ELR (cell line): Measurements from ENCODE around the gene EGFL6.
"Not testable (repeated sequence)": the region's sequence is repeated elsewhere in the genome, so short reads cannot be mapped to it uniquely, and the experiment has no call there.

Source experiments
- DNase-seq: peaks from one replicate; pipeline ENCODE4 v3.0.0-alpha.2; 2015; ENCODE audit warnings: low read depth

The EGFL6 gene

GRCh38 chrX:13597874-13598273, 28.5 kb downstream of the EGFL6 start:
- no peak for DNase-seq

DNA sequence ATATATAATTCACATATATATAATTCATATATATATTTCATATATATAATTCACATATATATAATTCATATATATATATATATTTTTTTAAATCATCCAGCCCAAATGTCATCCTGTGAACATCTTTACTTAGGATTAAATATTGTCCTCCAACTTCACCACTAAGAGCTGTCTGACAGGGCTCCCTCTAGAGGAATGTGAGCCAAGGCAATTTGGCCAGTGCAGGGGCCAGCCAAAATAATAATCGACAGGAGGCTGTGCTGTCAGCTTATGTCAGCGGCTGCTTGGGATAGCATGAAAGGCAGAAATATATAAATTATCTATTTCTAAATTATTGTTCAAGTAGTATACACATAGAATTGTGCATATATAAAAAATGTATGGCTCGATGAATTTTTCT, 29.5 kb downstream of the EGFL6 start:
- peak; percentile 16 for DNase-seq

- DNase-seq = no peak
Measured at GRCh38 chrX:13599491-13599890, 30.1 kb downstream of the EGFL6 start.

DNA sequence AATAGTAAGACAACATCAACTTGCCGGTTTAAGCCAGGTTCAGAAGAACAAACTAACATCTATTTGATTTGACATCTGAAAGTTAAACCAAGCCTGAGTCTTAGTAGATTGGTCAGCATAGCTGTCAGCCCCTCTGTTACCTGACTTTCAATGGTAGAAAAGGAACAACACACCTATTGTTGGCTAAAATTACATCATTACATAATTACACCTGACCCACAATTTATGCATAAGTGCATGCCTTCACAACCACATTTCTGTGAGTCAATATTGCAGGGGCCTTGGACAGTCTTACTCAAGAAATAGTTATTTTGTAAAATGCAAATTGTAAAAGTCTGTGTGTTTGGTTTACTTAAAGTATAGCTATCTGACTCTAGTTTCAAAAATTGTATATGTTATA, 36.2 kb downstream of the EGFL6 start:
- DNase-seq = no peak

DNA sequence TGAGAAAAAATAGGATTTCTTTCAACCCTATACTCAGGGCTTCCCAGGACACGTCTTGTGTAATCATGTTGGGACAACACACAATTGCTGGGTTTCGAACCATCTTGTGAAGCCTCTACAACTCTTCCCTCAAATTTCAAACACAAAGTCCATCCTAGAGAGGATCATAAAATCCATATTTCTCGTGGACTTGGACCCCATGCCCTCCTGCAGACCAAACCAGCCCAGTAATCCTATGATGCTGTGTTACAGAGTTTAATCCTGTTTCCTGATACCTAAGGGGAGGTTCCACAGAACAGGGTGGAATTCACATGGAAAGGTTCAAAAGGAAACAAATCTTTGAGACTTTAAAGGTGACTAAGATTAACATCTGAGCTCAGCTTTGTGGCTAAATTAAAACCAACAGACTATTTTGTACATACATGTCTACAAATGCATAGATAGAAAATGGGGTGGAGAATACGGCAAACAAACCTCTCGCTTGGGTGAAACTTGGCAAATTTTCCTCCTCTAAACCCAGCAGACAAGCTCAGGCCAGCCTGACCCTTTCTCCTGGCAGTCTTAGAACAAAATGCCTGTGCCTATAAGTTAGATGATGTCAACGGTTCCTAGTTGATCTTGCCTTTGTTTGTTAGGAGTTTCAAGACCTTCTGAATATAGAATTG, 38.1 kb downstream of the EGFL6 start:
- no peak for DNase-seq

DNA sequence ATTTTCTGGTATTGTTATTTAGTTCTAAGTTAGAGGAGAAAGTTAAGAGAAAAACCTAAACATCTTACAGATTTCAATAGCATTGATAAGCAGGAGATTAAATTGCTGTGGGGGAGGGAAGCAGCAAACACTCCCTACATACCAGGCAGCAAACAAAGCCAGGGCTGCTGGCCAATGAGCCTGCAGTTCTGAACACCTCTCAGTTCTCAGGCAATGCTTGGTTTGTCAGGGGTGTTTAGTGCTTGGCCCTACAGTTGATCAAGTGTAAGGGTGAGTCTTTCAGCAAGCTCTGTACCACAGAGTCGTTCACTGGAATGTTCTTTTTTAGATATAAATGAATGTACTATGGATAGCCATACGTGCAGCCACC, 38.6 kb downstream of the EGFL6 start:
- DNase-seq = no peak

DNA sequence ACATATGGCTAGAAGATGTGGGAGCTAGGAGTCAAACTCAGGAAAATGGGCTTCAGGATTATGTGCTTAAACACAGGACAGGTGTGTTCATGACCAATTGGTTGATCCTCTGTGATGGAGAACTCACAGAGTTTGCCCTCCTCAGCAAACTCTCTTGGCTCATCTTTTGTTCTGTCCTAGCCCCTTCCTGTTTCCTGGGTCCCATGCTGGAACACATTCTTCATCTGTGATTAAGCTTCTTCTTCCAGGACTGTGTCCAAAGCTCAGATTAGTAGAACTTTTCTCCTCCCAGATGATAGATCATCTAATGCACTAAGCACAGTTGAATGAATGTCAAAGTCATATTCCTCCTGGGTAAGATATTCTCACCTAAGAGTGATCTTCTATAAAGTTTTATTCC, 44.8 kb downstream of the EGFL6 start:
- no peak for DNase-seq

DNA sequence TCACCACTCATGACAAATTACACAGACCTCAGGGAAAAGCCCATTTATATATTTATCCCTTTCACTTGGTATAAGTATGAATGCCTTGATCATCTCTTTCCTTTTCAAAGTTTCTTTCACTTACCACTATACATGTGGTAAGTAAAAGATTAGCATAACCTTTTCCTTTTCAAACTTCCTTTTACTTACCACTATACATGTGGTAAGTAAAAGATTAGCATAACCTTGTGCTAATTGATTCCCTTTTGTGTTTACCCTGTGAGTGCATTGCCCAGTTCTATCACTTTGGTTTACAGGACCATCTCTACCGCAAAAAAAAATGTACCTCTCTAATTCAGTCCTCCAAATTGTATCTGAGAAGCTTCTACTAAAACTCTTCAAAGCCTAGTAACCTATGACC, 50.8 kb downstream of the EGFL6 start:
- no peak for DNase-seq

DNA sequence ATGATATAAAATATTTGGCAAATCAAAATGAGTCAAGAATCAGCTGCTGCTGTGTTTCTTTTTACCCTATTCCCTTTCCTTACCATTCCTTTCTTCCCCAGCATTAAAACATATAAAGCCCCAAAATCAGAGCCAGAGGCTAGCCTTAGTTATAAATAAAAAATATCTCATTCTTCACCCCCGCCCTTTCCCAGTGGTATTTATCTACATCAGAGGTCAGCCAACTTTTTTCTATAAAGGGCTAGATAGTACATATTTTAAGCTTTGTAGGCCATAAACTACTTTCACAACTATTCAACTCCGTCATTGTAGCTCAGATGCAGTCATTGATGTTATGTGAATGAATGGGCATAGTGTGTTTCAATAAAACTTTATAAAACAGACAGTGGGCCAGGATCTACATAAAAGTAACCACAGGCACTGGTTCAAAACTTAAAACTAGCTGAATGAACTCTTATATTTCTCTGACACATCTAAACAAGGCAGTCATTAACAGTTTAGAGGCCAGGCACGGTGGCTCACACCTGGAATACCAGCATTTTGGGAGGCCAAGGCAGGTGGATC, 53.1 kb downstream of the EGFL6 start:
- no peak for DNase-seq

- no peak for DNase-seq
Measured at GRCh38 chrX:13627306-13627705, 57.9 kb downstream of the EGFL6 start.

- not testable (repeated sequence) for DNase-seq
Measured at GRCh38 chrX:13637224-13637623, 67.8 kb downstream of the EGFL6 start.

GRCh38 chrX:13638021-13638420, 68.6 kb downstream of the EGFL6 start:
- no peak for DNase-seq

DNA sequence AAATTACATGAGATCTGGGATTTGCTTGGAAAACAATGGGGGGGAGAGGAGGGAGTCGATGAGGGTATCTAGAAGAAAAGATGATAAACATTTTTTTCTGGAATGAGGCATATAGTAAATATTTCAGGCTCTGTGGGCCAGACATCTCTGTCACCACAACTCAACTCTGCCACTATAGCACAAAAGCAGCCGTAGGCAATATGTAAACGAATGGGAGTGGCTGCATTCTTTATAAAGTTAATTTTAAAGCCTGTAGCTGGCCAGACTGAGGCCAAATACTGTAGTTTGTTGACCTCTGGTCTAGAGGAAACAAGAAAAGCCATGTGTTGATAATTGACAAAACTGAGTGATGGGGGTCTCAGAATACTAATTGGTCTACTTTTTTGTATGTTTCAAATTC, 69.4 kb downstream of the EGFL6 start:
- DNase-seq = no peak

GRCh38 chrX:13641684-13642083, 72.3 kb downstream of the EGFL6 start:
- DNase-seq = not testable (repeated sequence)

- no peak for DNase-seq
Measured at GRCh38 chrX:13645464-13646153, 76.2 kb downstream of the EGFL6 start.

- peak; percentile 54 for DNase-seq
Measured at GRCh38 chrX:13646154-13646549, 76.8 kb downstream of the EGFL6 start.

- no peak for DNase-seq
Measured at GRCh38 chrX:13647709-13648212, 78.4 kb downstream of the EGFL6 start.

- not testable (repeated sequence) for DNase-seq
Measured at GRCh38 chrX:13648336-13648735, 78.9 kb downstream of the EGFL6 start.

DNA sequence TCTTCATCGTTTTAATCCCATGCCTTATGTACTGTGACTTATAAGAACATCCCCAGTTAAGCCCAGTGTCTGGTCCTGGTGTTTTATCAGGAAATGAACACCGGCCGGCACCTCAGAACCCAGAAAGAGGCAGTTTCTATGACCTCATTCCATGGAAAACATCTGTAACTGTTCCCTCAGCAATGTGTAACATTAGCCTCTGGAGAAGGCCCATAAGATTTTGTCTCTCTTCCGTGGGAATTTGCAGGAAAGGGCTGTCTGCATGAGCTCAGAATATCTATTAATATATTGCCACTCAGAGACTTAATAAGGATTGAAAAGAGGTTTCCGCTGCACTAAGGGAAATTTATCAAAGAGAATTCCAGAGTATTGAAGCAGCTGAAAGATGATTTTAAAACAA, 80.4 kb downstream of the EGFL6 start:
- no peak for DNase-seq

DNA sequence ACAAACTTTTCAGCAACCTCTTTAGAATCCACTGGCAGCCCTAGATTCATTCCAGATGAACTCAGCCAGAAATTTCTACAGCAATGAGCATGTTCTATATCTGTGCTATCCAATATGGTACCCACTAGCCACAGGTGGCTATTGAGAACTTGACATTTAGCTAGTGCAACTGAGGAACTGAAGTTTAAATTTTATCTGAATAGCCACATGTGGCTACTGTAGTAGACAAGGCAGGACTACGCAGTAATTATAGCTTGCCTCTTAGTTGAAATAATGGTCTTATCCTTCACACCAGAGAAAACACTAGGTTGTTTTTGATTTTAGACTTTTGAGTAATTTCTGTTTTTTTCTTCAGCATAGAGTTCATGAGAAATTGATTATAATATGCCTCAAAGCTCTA, 80.9 kb downstream of the EGFL6 start:
- no peak for DNase-seq

GRCh38 chrX:13651150-13651549, 81.7 kb downstream of the EGFL6 start:
- peak; percentile 33 for DNase-seq

DNA sequence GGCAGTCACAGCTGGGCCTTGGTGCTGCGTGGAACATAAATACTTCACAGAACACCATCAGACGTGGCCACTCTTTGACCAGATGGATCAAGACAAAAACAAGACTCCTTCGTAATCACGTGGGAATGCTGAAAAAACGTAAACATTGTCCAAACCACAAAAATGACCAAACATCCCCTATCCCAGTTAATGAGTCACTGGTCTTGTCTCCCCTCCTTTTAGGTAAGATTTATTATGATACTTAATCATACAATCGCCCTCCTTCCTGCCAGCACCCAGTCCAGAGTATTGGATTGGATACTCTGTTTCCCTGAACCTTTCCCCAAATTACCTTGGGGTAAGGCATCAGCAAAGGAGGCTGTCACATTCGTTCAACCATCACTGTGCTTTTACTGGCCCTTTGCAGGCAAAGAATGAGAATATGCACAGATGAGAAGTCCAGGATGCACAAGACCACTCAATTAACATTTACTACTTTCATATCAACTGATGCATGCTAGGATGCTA, 82.9 kb downstream of the EGFL6 start:
- DNase-seq = peak; percentile 90
